ENCODE results near the gene SPG11. TPM values are rescaled to one million over a fixed set of nuclear protein-coding genes. Genes with fewer than 3 reads are reported as not detected.
"Not testable (repeated sequence)": the region's sequence is repeated elsewhere in the genome, so short reads cannot be mapped to it uniquely, and the experiment has no call there.

SPG11 gene
- polyA plus RNA-seq (2012; ENCODE audit: insufficient read depth, insufficient read length), result 34.8 TPM

- H3K4me3 ChIP-seq (ENCODE audit: low read length), result peak within 1 kb of the TSS; percentile 86
- DNase-seq (ENCODE audit: low read depth, low spot score), result peak; percentile 96
These were observed at the start of gene SPG11 for GRCh38 chr15:44663410-44664308. Gene SPG11 (minus strand): TSS chr15:44663662. CDS start chr15:44663647, 15 bp downstream.

- peak overlapping the region; percentile 91 for H3K4me3 ChIP-seq (ENCODE audit: low read length)
- DNase-seq (ENCODE audit: low read depth, low spot score), result peak; percentile 86
These were observed 49.0 kb upstream of the SPG11 start for GRCh38 chr15:44712346-44713005.

GRCh38 chr15:44711743-44712345 is 48.4 kb upstream of the SPG11 start:
- H3K4me3 ChIP-seq (ENCODE audit: low read length), result peak overlapping the region; percentile 91
- no peak for DNase-seq (ENCODE audit: low read depth, low spot score)

- peak within 1 kb of the TSS; percentile 91 for H3K4me3 ChIP-seq (ENCODE audit: low read length)
These were observed 47.8 kb upstream of the SPG11 start, which contains the start of the genes B2M and PATL2 for GRCh38 chr15:44711096-44711742. Gene B2M (plus strand): TSS chr15:44711517. CDS start chr15:44711547, 30 bp downstream. Gene PATL2 (minus strand): TSS chr15:44711323. CDS start chr15:44676490, 34,833 bp downstream.

GRCh38 chr15:44710236-44711095 is 47.0 kb upstream of the SPG11 start:
- peak overlapping the region; percentile 91 for H3K4me3 ChIP-seq (ENCODE audit: low read length)
- no peak for DNase-seq (ENCODE audit: low read depth, low spot score)

More at GRCh38 chr15:44711096-44711742, 47.8 kb upstream of the SPG11 start, which contains the start of the genes B2M and PATL2:
- DNase-seq (ENCODE audit: low read depth, low spot score), result peak; percentile 96

GRCh38 chr15:44706946-44707636 is 43.6 kb upstream of the SPG11 start:
- H3K4me3 ChIP-seq (ENCODE audit: low read length), result no peak overlapping the region
- no peak for DNase-seq (ENCODE audit: low read depth, low spot score)

GRCh38 chr15:44706401-44706800 is 42.9 kb upstream of the SPG11 start:
- H3K4me3 ChIP-seq (ENCODE audit: low read length), result no peak overlapping the region
- DNase-seq (ENCODE audit: low read depth, low spot score), result no peak

GRCh38 chr15:44705986-44706385 is 42.5 kb upstream of the SPG11 start:
- no peak for DNase-seq (ENCODE audit: low read depth, low spot score)
- H3K4me3 ChIP-seq (ENCODE audit: low read length), result no peak overlapping the region

GRCh38 chr15:44700676-44701075 is 37.2 kb upstream of the SPG11 start:
- H3K4me3 ChIP-seq (ENCODE audit: low read length); DNase-seq (ENCODE audit: low read depth, low spot score): not testable (repeated sequence)

GRCh38 chr15:44698641-44699040 is 35.2 kb upstream of the SPG11 start:
- H3K4me3 ChIP-seq (ENCODE audit: low read length), result no peak overlapping the region
- no peak for DNase-seq (ENCODE audit: low read depth, low spot score)

GRCh38 chr15:44697014-44697413 is 33.6 kb upstream of the SPG11 start:
- no peak overlapping the region for H3K4me3 ChIP-seq (ENCODE audit: low read length)
- DNase-seq (ENCODE audit: low read depth, low spot score), result no peak

- no peak overlapping the region for H3K4me3 ChIP-seq (ENCODE audit: low read length)
- DNase-seq (ENCODE audit: low read depth, low spot score), result no peak
These were observed 31.8 kb upstream of the SPG11 start for GRCh38 chr15:44695294-44695693.

GRCh38 chr15:44694416-44694815 is 31.0 kb upstream of the SPG11 start:
- H3K4me3 ChIP-seq (ENCODE audit: low read length), result no peak overlapping the region
- DNase-seq (ENCODE audit: low read depth, low spot score), result no peak

GRCh38 chr15:44692659-44693058 is 29.2 kb upstream of the SPG11 start:
- no peak for DNase-seq (ENCODE audit: low read depth, low spot score)
- no peak overlapping the region for H3K4me3 ChIP-seq (ENCODE audit: low read length)

- H3K4me3 ChIP-seq (ENCODE audit: low read length); DNase-seq (ENCODE audit: low read depth, low spot score): not testable (repeated sequence)
These were observed 26.8 kb upstream of the SPG11 start for GRCh38 chr15:44690245-44690644.

- not testable (repeated sequence) for DNase-seq (ENCODE audit: low read depth, low spot score)
These were observed 25.9 kb upstream of the SPG11 start for GRCh38 chr15:44689318-44689717.

GRCh38 chr15:44682809-44683682 is 19.6 kb upstream of the SPG11 start:
- H3K4me3 ChIP-seq (ENCODE audit: low read length), result 0 out of 2 replicates have a peak overlapping the region, but pooled peaks have one; percentile 3
- DNase-seq (ENCODE audit: low read depth, low spot score), result peak; percentile 75

More at GRCh38 chr15:44689318-44689717, 25.9 kb upstream of the SPG11 start:
- not testable (repeated sequence) for H3K4me3 ChIP-seq (ENCODE audit: low read length)

Data from Jurkat, Clone E6-1 (cell line).